T-cell (primary cell): ENCODE data around the gene PNMA3. TPM values are rescaled to one million over a fixed set of nuclear protein-coding genes. Genes with fewer than 3 reads are reported as not detected.
"Not testable (repeated sequence)": the region's sequence is repeated elsewhere in the genome, so short reads cannot be mapped to it uniquely, and the experiment has no call there.

Source experiments
- ATAC-seq, 4 experiments: fragments of 200-7000 bp in 3 of 4; fragments of 150-1000 bp in 1 of 4; cut with Tn5 transposase; replicated peaks in 1 of 4; 1 replicate in 3 of 4; 2 replicates in 1 of 4; pipeline ENCODE4 v1.10.0; 2021; ENCODE audit warnings: moderate library complexity in 3 of 4, mild to moderate bottlenecking in 2 of 4, moderate number of reproducible peaks in 1 of 4
- CTCF ChIA-PET, 2 donors: fragments of 300-600 bp; sonication (Branson Sonifier 250); formaldehyde crosslinking; loops; one replicate each; lab custom pipeline; 2022; ENCODE audit warnings: antibody characterized with exemption in 2 of 2; lab: Charles Lee
- POLR2A ChIA-PET, 2 donors: fragments of 300-600 bp; sonication (Branson Sonifier 250); formaldehyde crosslinking; loops; one replicate each; lab custom pipeline; 2022; ENCODE audit warnings: antibody characterized with exemption in 2 of 2; lab: Charles Lee
- DNase-seq, 35 experiments: peaks; one replicate each; pipeline versions ENCODE4 v3.0.0 to v3.0.0-alpha.2; 2013 to 2023
- H3K27ac ChIP-seq: one replicate; pipeline ENCODE4 v1.5.1; 2013; ENCODE audit warnings: low read length
- H3K27me3 ChIP-seq, 2 experiments: replicated peaks in 1 of 2; 1 replicate in 1 of 2; 2 replicates in 1 of 2; pipeline versions ENCODE4 v1.6.1 to v1.7.0; 2013; ENCODE audit warnings: low read length in 1 of 2, mixed read lengths in 1 of 2; ENCODE audit not compliant: control insufficient read depth in 2 of 2, insufficient read depth in 2 of 2; ENCODE audit errors: extremely low read depth in 1 of 2
- H3K36me3 ChIP-seq, 2 donors: 1 replicate in 1 of 2; 2 replicates in 1 of 2; pipeline versions ENCODE4 v1.6.1 to v1.7.0; 2013; ENCODE audit warnings: low read length in 1 of 2; ENCODE audit not compliant: control insufficient read depth in 2 of 2, insufficient read depth in 1 of 2; ENCODE audit errors: extremely low read depth in 1 of 2
- H3K4me1 ChIP-seq, 2 experiments: 1 replicate in 1 of 2; 2 replicates in 1 of 2; pipeline versions ENCODE4 v1.6.1 to v1.7.0; 2013; ENCODE audit warnings: low read length in 2 of 2, mixed read lengths in 1 of 2; ENCODE audit not compliant: insufficient read depth in 2 of 2, control insufficient read depth in 1 of 2; ENCODE audit errors: extremely low read depth in 1 of 2
- H3K4me3 ChIP-seq, 2 donors: 1 replicate in 1 of 2; 2 replicates in 1 of 2; pipeline versions ENCODE4 v1.5.1 to v1.7.0; 2013; ENCODE audit warnings: mild to moderate bottlenecking in 2 of 2, low read length in 1 of 2, moderate library complexity in 1 of 2; ENCODE audit not compliant: control insufficient read depth in 1 of 2; ENCODE audit errors: extremely low read depth in 1 of 2
- H3K9me3 ChIP-seq: 2 replicates; pipeline ENCODE4 v1.7.0; 2013
- H3K27ac Mint-ChIP-seq, 2 donors: one replicate each; pipeline ENCODE4 v1.8.0; 2020 to 2021; ENCODE audit warnings: mild to moderate bottlenecking in 2 of 2, mixed read lengths in 2 of 2
- H3K27me3 Mint-ChIP-seq, 2 donors: one replicate each; pipeline ENCODE4 v1.8.0; 2021 to 2022; ENCODE audit warnings: mixed read lengths in 2 of 2
- H3K36me3 Mint-ChIP-seq: one replicate; pipeline ENCODE4 v1.8.0; 2021; ENCODE audit warnings: mixed read lengths
- H3K4me1 Mint-ChIP-seq, 3 donors: one replicate each; pipeline ENCODE4 v1.8.0; 2020 to 2022; ENCODE audit warnings: mixed read lengths in 3 of 3, mild to moderate bottlenecking in 1 of 3
- H3K4me3 Mint-ChIP-seq, 3 donors: one replicate each; pipeline ENCODE4 v1.8.0; 2020 to 2022; ENCODE audit warnings: mild to moderate bottlenecking in 3 of 3, mixed read lengths in 3 of 3, moderate library complexity in 3 of 3
- H3K9me3 Mint-ChIP-seq, 3 donors: one replicate each; pipeline ENCODE4 v1.8.0; 2020 to 2022; ENCODE audit warnings: mixed read lengths in 3 of 3
- WGBS: methylation state at CpG from one replicate; pipeline ENCODE4 v1.1.5; 2013; ENCODE audit warnings: missing lambda C conversion rate; ENCODE audit not compliant: insufficient coverage; 5-methylcytosine and 5-hydroxymethylcytosine counted together
- total RNA-seq, 35 experiments: library from RNA in 6 of 35; stranded (reverse) in 6 of 35; fragments of 120-200 nt in 1 of 35; gene quantifications; one replicate each; pipeline versions ENCODE4 v1.2.1 to v1.2.4 and lab custom pipeline; 2013 to 2026

Gene PNMA3
- total RNA-seq (10 to 100 TPM in 1 of 5 donors, 1 to 10 TPM in 4; 4.6 to 15.2 (median 9.9) TPM), total RNA-seq (lab: John Stamatoyannopoulos, UW) (1.5 to 38.2 (median 7.5) reads per million in 29 experiments)
- total RNA-seq (2013) = 8.4 TPM

- POLR2A ChIA-PET = no interaction called here
- no peak within 1 kb of the TSS for H3K27ac Mint-ChIP-seq
- peak in 1 of 4 experiments; percentile 29 for ATAC-seq
Measured at GRCh38 chrX:153055871-153056749, at the start of gene PNMA3. PNMA3 (plus strand) TSS chrX:153056470; CDS start chrX:153057056, 586 bp downstream.

GRCh38 chrX:153017174-153017573, 39.1 kb upstream of the PNMA3 start:
- H3K9me3 ChIP-seq, H3K4me3 ChIP-seq, POLR2A ChIA-PET, DNase-seq, H3K27ac Mint-ChIP-seq, H3K9me3 Mint-ChIP-seq, H3K27me3 ChIP-seq, ATAC-seq, H3K27ac ChIP-seq, H3K36me3 ChIP-seq, H3K4me3 Mint-ChIP-seq, H3K4me1 ChIP-seq, CTCF ChIA-PET, H3K36me3 Mint-ChIP-seq: not testable (repeated sequence)
- no CpG with 5 or more reads among the region's 2 CpGs for WGBS
- peaks cover 0 to 16% (median 14%) of the 10 kb centered on the region in 3 donors for H3K4me1 Mint-ChIP-seq
- H3K27me3 Mint-ChIP-seq = peaks cover 8 to 36% of the 10 kb centered on the region in 2 donors

More at GRCh38 chrX:153055871-153056749, at the start of gene PNMA3:
- H3K27ac ChIP-seq = no peak within 1 kb of the TSS
- no peak within 1 kb of the TSS for H3K4me3 ChIP-seq
- no peaks in the 10 kb centered on the region for H3K4me1 ChIP-seq
- DNase-seq = no peak
- peak within 1 kb of the TSS in 2 of 3 donors; percentile 31 to 55 for H3K4me3 Mint-ChIP-seq
- no peaks in the 10 kb centered on the region for H3K9me3 ChIP-seq
- H3K36me3 ChIP-seq = no peaks in the 10 kb centered on the region
- CTCF ChIA-PET = no interaction called here
- H3K27me3 Mint-ChIP-seq = peaks cover 0 to 18% of the 10 kb centered on the region in 2 donors
- H3K27me3 ChIP-seq = peaks cover 0 to 12% of the 10 kb centered on the region in 2 experiments
- 23% methylated on average over 25 of the region's 80 CpGs for WGBS
- H3K36me3 Mint-ChIP-seq = peaks cover 6% of the 10 kb centered on the region
- peaks cover 0 to 4% (median 4%) of the 10 kb centered on the region in 3 donors for H3K4me1 Mint-ChIP-seq
- no peaks in the 10 kb centered on the region for H3K9me3 Mint-ChIP-seq

- CTCF ChIA-PET = interaction anchor here in 1 of 2 donors (0.6 kb wide), 1 partner anchor 43 kb away, joined by 4 read pairs; no protein-coding TSS in a partner anchor
- H3K27ac ChIP-seq = no peak overlapping the region
- no CpG with 5 or more reads among the region's 3 CpGs for WGBS
Measured at GRCh38 chrX:153019166-153019565, 37.1 kb upstream of the PNMA3 start.

GRCh38 chrX:153026501-153026900, 29.8 kb upstream of the PNMA3 start:
- not testable (repeated sequence) for H3K27ac ChIP-seq, H3K9me3 ChIP-seq, H3K36me3 ChIP-seq, H3K4me1 Mint-ChIP-seq, H3K27ac Mint-ChIP-seq, H3K4me3 Mint-ChIP-seq, H3K36me3 Mint-ChIP-seq, DNase-seq, ATAC-seq, H3K27me3 ChIP-seq, H3K4me3 ChIP-seq, H3K9me3 Mint-ChIP-seq
- peaks cover 0 to 14% of the 10 kb centered on the region in 2 donors for H3K27me3 Mint-ChIP-seq
- WGBS = no CpG with 5 or more reads among the region's 2 CpGs
- peaks cover 0 to 21% of the 10 kb centered on the region in 2 experiments for H3K4me1 ChIP-seq
- ChIA-PET CTCF (interaction anchor here in 1 of 2 donors (0.8 kb wide), 1 partner anchor 27 kb away, joined by 3 read pairs; no protein-coding TSS in a partner anchor), POLR2A (interaction anchor here in 1 of 2 donors (0.6 kb wide), 1 partner anchor 20 kb away, joined by 3 read pairs; no protein-coding TSS in a partner anchor)

More at GRCh38 chrX:153019166-153019565, 37.1 kb upstream of the PNMA3 start:
- Histone ChIP-seq H3K4me1 (peaks cover 0 to 3% of the 10 kb centered on the region in 2 experiments), H3K36me3 (no peaks in the 10 kb centered on the region), H3K27me3 (no peaks in the 10 kb centered on the region), H3K9me3 (no peaks in the 10 kb centered on the region), H3K4me3 (no peak overlapping the region)
- peaks cover 0 to 16% (median 14%) of the 10 kb centered on the region in 3 donors for H3K4me1 Mint-ChIP-seq
- POLR2A ChIA-PET = no interaction called here
- ATAC-seq = peak in 1 of 4 experiments; percentile 35
- H3K9me3 Mint-ChIP-seq = no peaks in the 10 kb centered on the region
- H3K27ac Mint-ChIP-seq = peak overlapping the region; percentile 73 to 87
- no peak overlapping the region for H3K4me3 Mint-ChIP-seq
- peak in 1 of 35 experiments; percentile 2 for DNase-seq
- H3K36me3 Mint-ChIP-seq = no peaks in the 10 kb centered on the region
- H3K27me3 Mint-ChIP-seq = peaks cover 5 to 36% of the 10 kb centered on the region in 2 donors

- H3K27ac ChIP-seq, H3K9me3 ChIP-seq, H3K27ac Mint-ChIP-seq, H3K4me3 Mint-ChIP-seq, ATAC-seq, H3K27me3 ChIP-seq, H3K36me3 Mint-ChIP-seq, H3K36me3 ChIP-seq, H3K9me3 Mint-ChIP-seq, POLR2A ChIA-PET, H3K4me3 ChIP-seq: not testable (repeated sequence)
- DNase-seq = peak in 5 of 35 experiments; percentile 5 to 60 (median 21)
- peaks cover 0 to 15% (median 14%) of the 10 kb centered on the region in 3 donors for H3K4me1 Mint-ChIP-seq
- H3K4me1 ChIP-seq = peaks cover 0 to 37% of the 10 kb centered on the region in 2 experiments
- no CpG with 5 or more reads among the region's 11 CpGs for WGBS
- peaks cover 0 to 11% of the 10 kb centered on the region in 2 donors for H3K27me3 Mint-ChIP-seq
- CTCF ChIA-PET = interaction anchor here in 1 of 2 donors (0.6 kb wide), 1 partner anchor 483 kb away, joined by 5 read pairs; no protein-coding TSS in a partner anchor
Measured at GRCh38 chrX:153028487-153028886, 27.8 kb upstream of the PNMA3 start.

GRCh38 chrX:153029162-153029561, 27.1 kb upstream of the PNMA3 start:
- Histone ChIP-seq H3K27ac (no peak overlapping the region), H3K9me3 (no peaks in the 10 kb centered on the region), H3K27me3 (no peaks in the 10 kb centered on the region), H3K4me1 (peaks cover 0 to 37% of the 10 kb centered on the region in 2 experiments), H3K36me3 (no peaks in the 10 kb centered on the region), H3K4me3 (no peak overlapping the region)
- POLR2A ChIA-PET = no interaction called here
- 100% methylated on average over 1 of the region's 2 CpGs for WGBS
- ATAC-seq (no peak), DNase-seq (no peak)
- CTCF ChIA-PET = no interaction called here
- Mint-ChIP-seq H3K4me1 (peaks cover 0 to 20% (median 18%) of the 10 kb centered on the region in 3 donors), H3K27ac (no peak overlapping the region), H3K27me3 (peaks cover 0 to 7% of the 10 kb centered on the region in 2 donors), H3K36me3 (no peaks in the 10 kb centered on the region), H3K4me3 (no peak overlapping the region), H3K9me3 (no peaks in the 10 kb centered on the region)
